Stimulated activated CD4-positive, alpha-beta T cell treated with anti-CD3 and anti-CD28 coated beads, TNF-alpha, amount 100 ng/mL, for 4 hours (primary cell): Measurements from ENCODE around the gene SOWAHC.
"Not testable (repeated sequence)": the region's sequence is repeated elsewhere in the genome, so short reads cannot be mapped to it uniquely, and the experiment has no call there.

Experiments
- DNase-seq, 3 experiments: peaks; one replicate each; pipeline ENCODE4 v3.0.0-alpha.2; 2020; ENCODE audit warnings: low read depth in 3 of 3

SOWAHC gene

DNA sequence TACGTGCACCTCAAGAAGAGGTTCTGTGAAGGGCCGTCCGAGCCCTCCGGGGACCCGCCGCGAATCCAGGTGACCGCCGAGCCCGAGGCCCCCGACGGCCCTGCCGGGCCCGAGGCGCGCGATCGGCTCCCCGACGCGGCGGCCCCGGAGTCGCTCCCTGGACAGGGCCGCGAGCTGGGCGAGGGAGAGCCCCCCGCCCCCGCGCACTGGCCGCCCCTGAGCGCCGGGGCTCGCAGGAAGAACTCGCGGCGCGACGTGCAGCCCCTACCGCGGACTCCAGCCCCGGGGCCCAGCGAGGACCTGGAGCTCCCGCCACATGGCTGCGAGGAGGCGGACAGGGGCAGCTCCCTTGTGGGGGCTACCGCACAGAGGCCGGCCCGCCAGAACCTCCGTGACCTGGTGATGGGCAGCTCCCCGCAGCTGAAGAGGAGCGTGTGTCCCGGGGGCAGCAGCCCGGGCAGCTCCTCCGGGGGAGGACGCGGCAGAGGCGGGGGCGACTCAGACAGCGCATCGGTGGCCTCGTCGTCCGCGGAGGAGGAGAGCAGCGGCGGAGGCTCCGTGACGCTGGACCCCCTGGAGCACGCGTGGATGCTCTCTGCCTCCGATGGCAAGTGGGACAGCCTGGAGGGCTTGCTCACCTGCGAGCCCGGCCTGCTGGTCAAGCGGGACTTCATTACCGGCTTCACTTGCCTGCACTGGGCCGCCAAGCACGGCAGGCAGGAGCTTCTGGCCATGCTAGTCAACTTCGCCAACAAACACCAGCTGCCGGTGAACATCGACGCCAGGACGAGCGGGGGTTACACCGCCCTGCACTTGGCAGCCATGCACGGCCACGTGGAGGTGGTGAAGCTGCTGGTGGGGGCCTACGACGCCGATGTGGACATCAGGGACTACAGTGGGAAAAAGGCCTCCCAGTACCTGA lies 812 bp downstream of the SOWAHC start:
- peak in 1 of 3 experiments; percentile 1 for DNase-seq

DNA sequence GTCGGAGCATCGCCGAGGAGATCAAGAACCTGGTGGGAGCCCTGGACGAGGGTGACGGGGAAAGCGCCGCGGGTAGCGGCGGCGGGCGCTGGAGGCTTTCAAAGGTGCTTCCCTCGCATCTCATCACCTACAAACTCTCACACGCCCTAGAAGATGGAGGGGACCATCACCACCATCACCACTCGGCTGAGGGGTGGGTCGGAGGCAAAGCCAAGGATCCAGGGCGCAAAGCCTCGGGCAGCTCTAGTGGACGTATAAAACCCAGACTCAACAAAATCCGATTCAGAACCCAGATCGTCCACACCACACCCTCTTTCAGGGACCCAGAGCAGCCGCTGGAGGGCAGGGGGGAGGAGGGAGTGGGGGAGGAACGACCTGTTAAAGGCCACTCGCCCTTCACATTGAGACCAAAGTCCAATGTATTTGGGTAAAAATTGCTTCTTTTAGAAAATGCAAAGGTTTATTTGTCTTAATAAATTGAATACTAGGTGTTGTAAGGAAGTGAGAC lies 1.5 kb downstream of the SOWAHC start:
- DNase-seq = no peak

DNA sequence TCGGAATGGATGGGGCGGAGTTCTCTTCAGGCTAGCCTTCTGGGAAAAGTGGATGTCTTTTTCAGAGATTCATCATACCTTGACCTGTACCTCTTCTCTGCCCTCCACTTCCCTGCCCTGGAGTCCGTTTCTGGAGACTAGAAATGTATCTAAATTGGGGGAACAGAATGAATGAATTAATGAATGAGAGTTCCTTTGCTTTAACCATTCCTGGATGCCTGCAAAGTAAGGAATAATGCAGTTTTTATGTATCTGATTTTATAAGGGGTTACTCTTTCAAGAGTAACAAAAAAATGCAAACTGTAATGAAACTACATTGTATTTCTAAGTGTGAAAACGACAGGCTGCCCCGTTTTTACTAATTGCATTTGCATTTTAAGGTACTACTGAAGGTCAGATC lies 2.0 kb downstream of the SOWAHC start:
- no peak for DNase-seq

DNA sequence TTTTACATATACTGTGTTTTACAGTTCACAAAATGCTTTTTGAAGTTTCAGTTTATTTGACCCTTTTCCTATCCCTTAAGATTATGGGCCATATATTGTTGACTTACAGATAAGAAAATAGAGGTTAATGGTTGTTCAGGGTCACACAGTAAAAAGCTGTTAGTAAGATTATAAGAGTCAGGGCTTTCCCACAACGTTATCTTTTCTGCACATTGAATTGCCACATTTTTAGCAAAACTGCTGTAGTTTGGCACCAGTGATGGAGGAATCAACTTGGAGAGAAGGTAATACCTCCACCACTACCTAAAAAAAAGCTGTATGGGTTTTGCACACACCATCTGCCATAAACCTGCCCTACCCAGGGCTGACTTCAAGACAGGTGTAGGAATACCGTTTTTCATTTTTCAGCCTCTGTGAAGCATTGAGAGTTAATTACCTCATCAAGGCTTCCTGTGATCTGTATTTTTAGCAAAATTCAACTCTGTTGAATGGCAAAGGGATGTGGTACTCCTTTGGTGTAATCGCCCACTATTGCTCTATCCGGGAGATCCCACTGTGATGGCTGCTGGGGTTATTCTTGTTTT lies 5.0 kb downstream of the SOWAHC start:
- DNase-seq = no peak

DNA sequence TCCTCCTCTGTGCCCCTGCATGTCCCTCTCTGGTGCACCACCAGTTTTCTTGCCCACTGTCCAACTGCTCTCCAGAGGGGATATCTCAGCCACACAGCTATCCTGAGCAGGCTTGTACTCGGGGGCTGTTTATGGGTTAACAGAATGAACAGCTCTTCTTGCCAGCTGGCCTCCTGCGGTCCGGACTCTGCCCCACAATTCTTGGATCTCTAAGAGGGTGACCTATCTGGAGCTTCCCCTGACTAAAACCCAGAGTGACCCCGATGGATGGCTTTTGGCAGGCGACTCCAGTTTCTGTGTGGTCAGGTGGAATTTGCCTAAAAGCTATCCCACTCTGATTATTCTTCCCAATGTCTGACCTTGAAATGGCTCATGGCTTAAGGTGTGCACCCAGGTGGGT lies 9.1 kb downstream of the SOWAHC start:
- DNase-seq = no peak

DNA sequence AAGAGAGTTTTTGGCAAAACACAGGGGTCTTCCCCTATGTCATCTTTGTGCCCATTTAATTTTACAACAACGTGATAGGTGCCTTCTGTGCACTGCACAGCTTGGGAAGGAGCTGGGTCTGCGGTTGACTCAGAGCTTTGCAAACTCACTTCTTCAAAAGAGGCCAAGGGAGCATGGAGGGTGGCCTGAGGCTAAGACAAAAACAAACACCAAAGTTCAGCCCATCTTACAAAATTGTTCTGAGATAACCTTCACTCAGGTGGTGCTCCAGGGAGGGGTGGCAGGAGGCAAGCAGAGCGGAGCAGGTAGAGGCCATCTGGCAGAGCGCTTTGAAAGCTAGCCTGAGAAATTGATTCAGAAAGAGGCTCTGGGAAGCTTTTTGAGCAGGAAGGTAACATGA lies 9.8 kb downstream of the SOWAHC start:
- DNase-seq = no peak

DNA sequence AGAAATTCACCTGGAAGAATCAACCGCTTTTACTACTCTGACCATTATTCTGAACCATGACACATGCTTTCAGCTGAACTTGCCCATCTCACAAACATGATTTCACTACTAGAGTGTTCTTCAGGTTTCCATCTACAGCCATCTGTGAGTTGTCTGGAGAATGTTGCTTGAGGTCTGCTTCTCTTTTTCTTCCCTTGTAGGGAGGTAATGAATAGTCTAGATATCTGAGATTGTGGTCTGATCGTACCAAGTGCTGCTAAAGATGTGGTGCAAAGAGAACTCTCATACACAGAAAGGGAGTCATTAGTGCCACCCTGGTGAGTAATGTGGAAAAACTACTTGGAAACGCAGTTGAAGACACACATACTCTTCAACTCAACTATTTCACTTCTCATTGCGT lies 10.2 kb downstream of the SOWAHC start:
- no peak for DNase-seq

DNA sequence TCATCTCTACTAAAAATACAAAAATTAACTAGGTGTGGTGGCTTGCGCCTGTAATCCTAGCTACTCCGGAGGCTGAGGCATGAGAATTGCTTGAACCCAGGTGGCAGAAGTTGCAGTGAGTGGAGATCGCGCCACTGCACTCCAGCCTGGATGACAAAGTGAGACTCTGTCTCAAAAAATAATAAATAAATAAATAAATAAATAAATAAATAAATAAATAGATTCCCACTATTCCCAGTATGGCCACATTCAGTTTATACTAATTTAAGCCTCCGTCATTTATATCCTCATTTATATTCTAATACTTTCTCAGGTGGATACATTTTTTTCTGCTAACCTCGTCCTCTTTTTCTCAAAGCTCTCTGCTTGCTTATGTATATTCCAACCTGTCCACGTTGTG lies 14.2 kb downstream of the SOWAHC start:
- DNase-seq = not testable (repeated sequence)

DNA sequence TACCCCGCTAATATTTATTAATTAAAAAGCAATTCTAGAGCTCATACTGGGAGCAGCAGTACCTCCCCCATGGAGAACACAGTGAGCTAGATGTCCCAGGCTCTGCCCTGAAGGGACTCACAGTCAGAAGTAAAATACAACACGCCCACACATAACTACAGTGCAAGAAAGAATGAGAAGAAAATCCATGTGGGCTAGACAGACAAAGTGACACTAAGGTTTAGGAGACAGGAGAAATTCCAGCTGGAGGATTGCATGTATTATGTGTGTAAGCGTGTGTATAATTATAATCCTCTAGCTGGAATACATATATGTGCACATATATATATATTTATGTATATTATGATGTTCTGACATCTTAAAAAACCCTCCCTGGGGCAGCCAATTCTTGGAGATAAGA lies 15.7 kb downstream of the SOWAHC start:
- no peak for DNase-seq

DNA sequence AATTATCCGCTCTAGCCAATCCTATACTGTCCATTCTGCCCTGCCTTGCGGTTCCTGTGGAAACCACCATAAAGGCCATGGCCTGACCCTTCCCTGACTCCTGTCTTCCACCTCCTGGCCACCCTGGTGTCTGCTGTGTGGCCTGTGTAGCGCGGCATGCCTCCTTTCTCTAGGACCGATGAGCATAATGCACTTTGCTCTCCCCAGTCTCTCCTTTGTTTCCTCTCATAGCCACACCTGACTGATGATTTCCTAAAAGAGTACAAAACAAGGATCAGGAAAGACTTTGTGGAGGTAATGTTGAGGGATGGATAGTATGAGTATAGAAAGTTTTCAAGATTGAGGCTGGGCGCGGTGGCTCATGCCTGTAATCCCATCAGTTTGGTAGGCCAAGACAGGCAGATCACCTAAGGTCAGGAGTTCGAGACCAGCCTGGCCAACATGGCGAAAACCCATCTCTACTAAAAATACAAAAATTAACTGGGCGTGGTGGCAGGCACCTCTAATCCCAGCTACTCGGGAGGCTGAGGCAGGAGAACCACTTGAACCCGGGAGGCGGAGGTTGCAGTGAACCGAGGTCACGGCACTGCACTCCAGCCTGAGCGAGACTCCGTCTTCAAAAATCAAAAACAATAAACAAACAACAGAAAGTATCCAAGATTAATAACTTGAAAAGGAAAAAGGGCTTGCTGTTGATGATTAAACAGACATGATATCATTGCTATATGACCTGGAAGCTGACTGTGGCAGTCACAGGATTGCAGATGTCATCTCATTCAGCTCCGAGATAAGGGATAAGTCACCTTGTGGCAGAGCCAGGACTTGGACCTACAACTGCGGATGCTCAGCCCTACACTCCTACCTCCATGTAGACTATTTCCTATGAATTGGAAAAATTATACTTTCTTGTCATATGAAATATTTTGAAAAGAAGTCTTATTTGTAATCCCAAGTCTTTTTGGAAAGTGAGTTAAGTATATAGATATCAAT lies 16.6 kb downstream of the SOWAHC start:
- DNase-seq = no peak

DNA sequence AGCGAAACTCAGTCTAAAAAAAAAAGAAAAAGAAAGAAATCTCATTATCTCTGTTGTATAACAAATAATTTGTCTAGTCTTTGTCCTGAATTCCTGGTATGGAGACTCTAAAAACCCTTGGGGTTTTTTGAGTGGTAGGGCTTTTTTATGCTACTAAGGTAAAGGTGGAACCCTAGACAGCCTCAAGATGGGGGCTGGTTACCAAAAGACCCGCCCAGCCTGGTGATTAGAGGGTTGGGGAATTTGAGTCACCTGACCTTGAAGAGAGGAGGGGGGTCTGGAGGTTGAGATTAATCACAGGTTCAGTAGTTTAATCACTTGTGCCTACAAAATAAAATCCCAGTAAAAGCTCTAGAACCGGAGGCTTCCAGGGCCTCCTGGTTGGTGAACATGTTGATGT lies 17.6 kb downstream of the SOWAHC start:
- DNase-seq = no peak

DNA sequence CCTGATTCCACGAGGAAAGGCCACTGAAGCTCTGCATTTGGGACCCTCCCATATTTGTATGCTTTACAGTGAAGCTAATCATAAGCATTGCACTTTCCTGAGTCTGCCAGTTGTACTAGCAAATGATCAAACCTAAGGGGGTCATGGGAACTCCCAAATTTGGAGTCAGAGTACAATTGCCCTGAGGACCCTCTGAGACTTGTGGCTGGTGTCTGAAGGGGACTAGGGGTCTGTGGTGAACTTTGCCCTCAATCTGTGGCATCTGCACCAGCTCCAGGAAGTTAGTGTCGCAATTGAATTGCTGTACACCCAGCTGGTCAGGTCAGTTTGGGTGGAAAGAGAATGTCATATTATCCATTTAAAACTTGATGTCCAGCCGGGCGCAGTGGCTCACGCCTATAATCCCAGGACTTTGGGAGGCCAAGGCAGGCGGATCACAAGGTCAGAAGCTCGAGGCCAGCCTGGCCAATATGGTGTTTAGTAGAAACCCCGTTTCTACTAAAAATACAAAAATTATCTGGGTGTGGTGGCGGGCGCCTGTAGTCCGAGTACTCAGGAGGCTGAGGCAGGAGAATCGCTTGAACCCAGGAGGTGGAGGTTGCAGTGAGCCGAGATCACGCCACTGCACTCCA lies 18.1 kb downstream of the SOWAHC start:
- DNase-seq = no peak

DNA sequence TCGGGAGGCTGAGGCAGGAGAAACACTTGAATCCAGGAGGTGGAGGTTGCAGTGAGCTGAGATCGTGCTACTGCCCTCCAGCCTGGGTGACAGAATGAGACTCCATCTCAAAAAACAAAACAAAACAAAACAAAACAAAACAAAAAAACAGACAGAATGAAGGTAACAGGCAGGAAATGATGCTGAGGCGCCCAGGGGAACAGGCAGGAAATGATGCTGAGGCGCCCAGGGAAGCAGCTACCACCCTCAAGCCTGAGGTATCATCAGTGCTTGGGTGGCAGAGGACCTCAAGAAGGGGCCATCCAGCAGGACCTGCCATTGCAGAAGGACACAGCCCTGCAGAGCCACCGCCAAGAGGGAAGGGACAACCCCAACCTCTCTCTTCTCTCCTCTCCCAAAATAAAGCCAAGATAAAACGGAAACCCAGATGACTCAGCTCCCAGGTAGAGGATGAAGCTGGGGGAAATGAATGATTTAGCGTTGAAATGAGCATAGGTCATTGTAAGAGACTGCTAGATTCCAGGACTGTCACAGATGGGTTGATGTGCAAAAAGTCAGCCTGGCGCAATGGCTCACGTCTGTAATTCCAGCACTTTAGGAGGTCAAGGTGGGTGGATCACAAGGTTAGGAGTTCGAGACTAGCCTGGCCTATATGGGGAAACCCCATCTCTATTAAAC lies 19.3 kb downstream of the SOWAHC start:
- DNase-seq = no peak

DNA sequence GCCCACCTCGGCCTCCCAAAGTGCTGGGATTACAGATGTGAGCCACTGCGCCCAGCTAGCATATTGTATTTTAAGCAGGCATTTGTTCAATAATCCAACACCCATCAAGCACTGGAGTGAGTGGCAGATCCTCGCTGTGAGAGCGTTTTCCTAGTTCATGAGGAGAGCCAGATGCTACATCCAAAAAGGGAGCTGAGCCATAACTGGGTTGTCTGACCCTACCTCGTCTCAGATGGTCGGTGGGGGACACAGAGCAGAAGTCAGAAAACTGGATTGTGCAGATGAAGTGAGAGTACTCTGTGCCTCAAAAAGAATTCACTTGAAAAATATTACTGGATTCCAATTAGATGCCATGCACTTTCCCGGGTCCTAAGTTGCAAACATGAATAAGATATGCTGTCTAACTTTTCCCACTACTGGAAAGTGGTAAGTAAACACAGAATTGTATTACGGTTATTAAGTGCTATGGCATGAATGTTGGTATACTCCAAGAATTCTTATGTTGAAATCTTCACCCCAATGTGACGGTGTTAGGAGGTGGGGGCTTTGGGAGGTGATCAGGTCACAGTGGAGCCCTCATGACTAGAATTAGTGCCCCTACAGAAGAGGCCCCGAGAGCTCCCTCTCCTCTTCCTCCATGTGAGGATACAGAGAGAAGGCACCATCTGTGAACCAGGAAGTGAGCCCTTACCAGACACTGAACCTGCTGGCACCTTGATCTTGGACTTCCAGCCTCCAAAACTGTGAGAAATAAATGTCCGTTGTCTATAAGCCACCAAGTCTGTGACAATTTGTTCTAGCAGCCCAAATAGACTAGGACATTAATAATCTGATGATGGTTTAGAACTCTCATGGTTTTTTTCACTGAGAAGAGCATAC lies 21.5 kb downstream of the SOWAHC start:
- DNase-seq = no peak

DNA sequence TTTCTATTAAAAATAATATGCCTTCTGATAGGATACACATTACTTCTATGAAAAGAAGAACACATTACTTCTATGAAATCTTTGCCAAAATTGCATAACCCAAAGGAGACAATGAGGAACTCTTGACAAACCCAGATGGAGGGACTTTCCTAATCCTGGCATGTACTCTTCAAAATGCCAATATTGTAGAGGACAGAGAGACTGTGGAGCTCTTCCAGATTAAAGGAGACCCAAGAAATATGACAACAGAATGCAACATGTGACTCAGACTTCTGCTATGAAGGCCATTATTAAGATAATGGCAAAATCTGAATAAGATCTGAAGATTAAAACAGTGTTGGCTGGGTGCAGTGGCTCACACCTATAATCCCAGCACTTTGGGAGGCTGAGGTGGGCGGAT lies 22.2 kb downstream of the SOWAHC start:
- no peak for DNase-seq

DNA sequence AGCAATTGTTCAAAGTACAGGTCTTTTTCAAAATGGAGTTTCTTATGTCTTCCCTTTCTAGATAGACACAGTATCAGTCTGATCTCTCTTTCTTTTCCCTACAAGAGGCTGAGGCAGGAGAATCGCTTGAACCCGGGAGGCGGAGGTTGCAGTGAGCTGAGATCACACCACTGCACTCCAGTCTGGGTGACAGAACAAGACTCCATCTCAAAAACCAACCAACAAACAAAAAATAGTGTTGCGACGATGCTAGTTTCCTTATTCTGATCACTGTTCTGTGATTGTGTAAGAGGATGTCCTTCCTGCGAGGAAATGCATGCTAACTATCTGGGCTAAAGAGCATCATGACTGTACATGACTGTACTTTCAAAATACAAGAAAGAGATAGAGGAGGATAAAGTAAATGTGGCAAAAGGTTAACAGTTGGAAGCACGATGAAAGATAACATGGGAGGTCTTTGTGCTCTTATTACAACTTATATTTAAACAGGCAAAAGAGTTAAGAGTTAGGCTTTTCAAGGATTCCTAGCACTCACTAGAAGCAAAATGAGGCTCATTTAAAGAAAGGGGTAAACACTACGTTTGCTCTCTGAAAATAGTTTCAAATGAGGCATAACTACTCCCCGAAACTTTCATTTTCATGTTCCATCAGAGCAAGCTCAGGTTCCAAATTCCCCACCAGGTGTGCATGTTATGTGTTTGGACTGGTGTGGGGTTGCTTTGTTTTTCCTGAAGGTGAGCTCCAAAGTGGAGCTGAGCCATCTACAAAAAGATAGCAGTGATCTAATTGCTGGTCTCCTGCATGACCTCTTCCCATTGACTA lies 23.8 kb downstream of the SOWAHC start:
- no peak for DNase-seq

DNA sequence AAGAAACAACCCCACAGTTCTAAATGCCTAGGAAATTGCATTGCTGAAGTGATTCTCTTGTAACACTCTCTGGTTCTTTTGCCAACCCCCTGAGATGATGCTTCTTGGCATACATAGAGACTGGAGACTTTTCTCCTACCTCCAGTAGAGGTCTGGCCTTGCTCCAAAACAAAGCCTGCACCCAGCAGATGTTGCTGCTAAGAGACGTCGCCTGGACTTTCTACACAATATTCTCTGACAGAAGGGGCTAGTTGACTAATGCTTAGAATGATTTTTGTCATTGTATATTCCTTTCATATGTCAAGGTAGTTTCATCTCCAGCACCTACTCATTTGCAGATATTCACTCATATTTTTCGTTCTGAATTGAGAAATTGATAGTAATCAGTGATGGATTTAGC lies 24.6 kb downstream of the SOWAHC start:
- no peak for DNase-seq

DNA sequence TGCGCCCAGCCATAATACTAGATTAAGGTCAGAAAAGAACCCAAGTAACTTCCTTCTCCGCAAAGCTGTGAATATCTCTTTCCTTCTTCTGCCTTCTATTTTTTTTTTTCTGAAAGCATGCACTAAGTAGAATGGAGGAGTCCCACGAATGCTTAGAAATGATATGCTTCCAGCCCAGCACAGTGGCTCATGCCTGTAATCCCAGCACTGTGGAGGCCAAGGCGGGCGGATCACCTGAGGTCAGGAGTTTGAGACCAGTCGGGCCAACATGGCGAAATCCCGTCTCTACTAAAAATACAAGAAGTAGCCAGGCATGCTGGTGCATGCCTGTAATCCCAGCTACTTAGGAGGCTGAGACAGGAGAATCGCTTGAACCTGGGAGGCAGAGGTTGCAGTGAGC lies 25.8 kb downstream of the SOWAHC start:
- not testable (repeated sequence) for DNase-seq
